Measurements from ENCODE around the gene TIGAR. TPM values are rescaled to one million over a fixed set of nuclear protein-coding genes. Genes with fewer than 3 reads are reported as not detected.

Gene TIGAR
- total RNA-seq, 1 experiment from 2014 or later: 27.5 TPM

DNA sequence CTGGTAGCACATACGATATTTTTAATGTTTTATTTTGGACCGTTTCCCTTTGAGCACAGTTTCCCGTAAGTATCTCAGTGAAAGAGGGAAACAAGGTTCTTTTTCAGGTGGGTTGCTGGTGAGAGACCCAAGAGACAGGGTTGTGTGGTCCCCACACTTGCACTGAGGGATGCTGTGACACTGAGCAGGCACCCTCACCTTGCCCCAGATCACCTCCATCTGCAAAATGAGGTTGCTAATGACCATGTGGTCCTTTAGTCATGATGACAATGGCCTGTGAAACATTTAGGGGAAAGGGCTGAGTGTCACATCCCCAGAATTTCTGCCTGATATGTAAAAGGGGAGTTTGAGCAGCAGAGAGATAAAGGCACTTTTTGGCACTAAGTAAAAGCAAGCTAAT is 43.2 kb upstream of the TIGAR start:
- H2BK5ac ChIP-seq (ENCODE audit: insufficient read length, low read length): no peak overlapping the region
- WGBS (ENCODE audit: extremely low coverage, insufficient read length, low lambda C conversion rate): no CpG with 5 or more reads among the region's 3 CpGs
- no peaks in the 10 kb centered on the region; the same call in 1 of the 2 replicates for H3K27me3 ChIP-seq (ENCODE audit: insufficient read depth, low read length)
- Mint-ChIP-seq H3K4me3 (peak overlapping the region in 1 of 2 experiments; percentile 64; a peak in 3 of 5 replicates), H3K4me1 (peaks cover 38 to 45% of the 10 kb centered on the region in 2 experiments), H3K27ac (peak overlapping the region in 2 of 3 experiments; percentile 34 to 42; a peak in 4 of 7 replicates), H3K27me3 (ENCODE audit: low read depth) (peaks cover 20% of the 10 kb centered on the region), H3K36me3 (ENCODE audit: insufficient read depth in 1 of 3, low read depth in 3 of 3) (peaks cover 68 to 71% (median 69%) of the 10 kb centered on the region in 3 experiments), H3K9me3 (peaks cover 2 to 3% of the 10 kb centered on the region in 2 experiments; a peak in 1 of 5 replicates)
- no peaks in the 10 kb centered on the region for H3K9me3 ChIP-seq (ENCODE audit: control insufficient read depth, low read depth, low read length)
- no peak overlapping the region for H3K14ac ChIP-seq (ENCODE audit: insufficient read depth, low read length)
- no peak overlapping the region for H3T11ph ChIP-seq (ENCODE audit: low read length)
- H4K8ac ChIP-seq (replicated peaks; ENCODE audit: insufficient read length, low read depth, low read length): no peak overlapping the region
- H3K23ac ChIP-seq (ENCODE audit: insufficient read length, low read depth, low read length): no peak overlapping the region
- H2AK5ac ChIP-seq (ENCODE audit: insufficient read length, low read length): no peak overlapping the region
- H4K91ac ChIP-seq (ENCODE audit: insufficient read length, low read depth, low read length): no peak overlapping the region
- no peak overlapping the region for H2BK15ac ChIP-seq (ENCODE audit: low read depth, low read length)
- peaks cover 20% of the 10 kb centered on the region for H3K79me2 ChIP-seq (ENCODE audit: insufficient read depth, low read length)
- H3K79me1 ChIP-seq (ENCODE audit: insufficient read depth, low read depth, low read length, poor library complexity, severe bottlenecking): peaks cover 2% of the 10 kb centered on the region
- H2BK20ac ChIP-seq (ENCODE audit: low read depth, low read length, poor library complexity, severe bottlenecking): no peak overlapping the region
- H3K9ac ChIP-seq (ENCODE audit: extremely low read depth, insufficient read length, low read length): no peak overlapping the region
- H2BK12ac ChIP-seq (ENCODE audit: insufficient read length, low read depth, low read length): no peak overlapping the region
- no peak overlapping the region for H3K4ac ChIP-seq (ENCODE audit: low read depth, low read length)
- peak; percentile 6 for DNase-seq
- no peak overlapping the region for H3K56ac ChIP-seq (ENCODE audit: insufficient read length, low read depth, low read length)
- no peak overlapping the region for H3K27ac ChIP-seq (ENCODE audit: insufficient read length, low read depth, low read length)
- no peak overlapping the region for H3K18ac ChIP-seq (ENCODE audit: insufficient read length, low read depth, low read length)
- TF ChIP-seq CTCF (conservative IDR thresholded peaks at IDR 0.05): no peak
- no peak overlapping the region for H3K4me2 ChIP-seq (ENCODE audit: insufficient read depth, insufficient read length, low read length)
- no peak overlapping the region for H2AFZ ChIP-seq (ENCODE audit: low read length)
- H3K23me2 ChIP-seq (ENCODE audit: insufficient read length, low read depth, low read length, poor library complexity, severe bottlenecking): peaks cover 23% of the 10 kb centered on the region
- peaks cover 4% of the 10 kb centered on the region for H4K20me1 ChIP-seq (ENCODE audit: control insufficient read depth, insufficient read depth, insufficient read length)
- no peak overlapping the region for H2BK120ac ChIP-seq (ENCODE audit: low read depth, low read length, poor library complexity, severe bottlenecking)
- no peak overlapping the region for H4K5ac ChIP-seq (ENCODE audit: insufficient read length, low read depth, low read length)
- peaks cover 9% of the 10 kb centered on the region for H3K4me1 ChIP-seq (ENCODE audit: insufficient read depth, low read length)
